GM18505 (cell line): Measurements from ENCODE around the gene SP9.
A peak's percentile ranks its signal among the peaks of the same experiment; 100 is the strongest.

Experiments used
- ATAC-seq: cut with Tn5 transposase; IDR thresholded peaks from one replicate; pipeline ENCODE4 v1.9.1; 2021; ENCODE audit not compliant: unreplicated experiment
- POLR2A ChIP-seq: IDR thresholded peaks from 4 replicates; pipeline ENCODE4 v1.6.1; 2011; ENCODE audit warnings: borderline replicate concordance; ENCODE audit not compliant: insufficient read depth, insufficient read length; ENCODE audit errors: extremely low read depth

SP9 gene

DNA sequence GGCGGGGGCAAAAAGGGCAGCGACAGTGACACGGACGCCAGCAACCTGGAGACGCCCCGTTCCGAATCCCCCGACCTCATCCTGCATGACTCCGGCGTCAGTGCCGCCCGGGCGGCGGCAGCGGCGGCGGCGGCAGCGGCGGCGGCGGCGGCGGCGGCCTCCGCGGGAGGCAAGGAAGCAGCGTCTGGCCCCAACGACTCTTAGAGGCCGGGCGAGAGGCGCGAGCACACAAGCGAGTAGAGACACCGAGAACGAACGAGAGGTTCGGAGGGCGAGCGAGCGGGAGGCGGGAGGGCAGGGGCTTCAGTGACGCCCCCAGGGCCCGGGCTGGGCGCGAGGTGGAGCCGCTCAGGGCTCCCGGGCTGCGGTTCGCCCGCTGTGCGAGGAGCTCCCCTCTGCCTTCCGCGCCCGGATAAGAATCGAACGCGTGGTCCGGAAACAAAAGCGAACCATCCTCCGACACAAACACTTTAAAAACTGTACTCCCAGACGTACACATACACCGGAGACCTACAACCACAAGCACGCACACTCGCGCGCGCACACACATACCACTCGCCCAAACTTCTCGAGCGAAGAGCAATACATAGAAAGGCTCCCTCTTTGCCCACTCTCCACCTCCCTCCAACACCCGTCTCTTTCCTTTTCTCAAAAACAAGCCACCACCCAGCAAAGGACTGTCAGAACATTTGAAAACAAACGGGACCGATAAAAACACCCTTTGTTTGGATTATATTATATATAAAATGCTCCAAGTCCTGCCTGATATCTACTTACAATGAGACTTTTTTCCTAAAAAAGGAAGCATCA lies 2.8 kb downstream of the SP9 start:
- TF ChIP-seq POLR2A: no peak
- ATAC-seq: peak; percentile 21

DNA sequence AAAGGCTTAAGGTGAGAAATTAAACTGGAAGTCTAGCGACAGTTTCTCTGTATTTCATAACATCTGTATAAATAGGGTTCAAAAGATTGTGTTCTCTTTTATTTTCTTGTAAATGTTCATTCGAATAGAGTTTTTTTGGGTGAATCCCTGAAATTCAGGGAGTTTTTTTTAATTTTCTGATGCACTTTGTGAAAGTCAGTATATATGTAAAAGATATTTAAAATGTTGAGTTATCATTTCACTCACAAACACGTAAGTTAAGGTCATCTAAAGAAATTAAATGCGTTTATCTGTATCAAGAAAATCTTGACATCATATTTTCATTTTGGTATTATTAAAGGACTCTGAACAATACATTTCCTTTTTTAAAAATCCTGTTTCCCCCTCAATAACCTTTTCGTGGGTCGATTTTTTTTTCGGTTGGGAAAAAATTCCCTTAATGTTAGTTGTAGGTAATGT lies 3.4 kb downstream of the SP9 start:
- TF ChIP-seq POLR2A: no peak
- no peak for ATAC-seq

DNA sequence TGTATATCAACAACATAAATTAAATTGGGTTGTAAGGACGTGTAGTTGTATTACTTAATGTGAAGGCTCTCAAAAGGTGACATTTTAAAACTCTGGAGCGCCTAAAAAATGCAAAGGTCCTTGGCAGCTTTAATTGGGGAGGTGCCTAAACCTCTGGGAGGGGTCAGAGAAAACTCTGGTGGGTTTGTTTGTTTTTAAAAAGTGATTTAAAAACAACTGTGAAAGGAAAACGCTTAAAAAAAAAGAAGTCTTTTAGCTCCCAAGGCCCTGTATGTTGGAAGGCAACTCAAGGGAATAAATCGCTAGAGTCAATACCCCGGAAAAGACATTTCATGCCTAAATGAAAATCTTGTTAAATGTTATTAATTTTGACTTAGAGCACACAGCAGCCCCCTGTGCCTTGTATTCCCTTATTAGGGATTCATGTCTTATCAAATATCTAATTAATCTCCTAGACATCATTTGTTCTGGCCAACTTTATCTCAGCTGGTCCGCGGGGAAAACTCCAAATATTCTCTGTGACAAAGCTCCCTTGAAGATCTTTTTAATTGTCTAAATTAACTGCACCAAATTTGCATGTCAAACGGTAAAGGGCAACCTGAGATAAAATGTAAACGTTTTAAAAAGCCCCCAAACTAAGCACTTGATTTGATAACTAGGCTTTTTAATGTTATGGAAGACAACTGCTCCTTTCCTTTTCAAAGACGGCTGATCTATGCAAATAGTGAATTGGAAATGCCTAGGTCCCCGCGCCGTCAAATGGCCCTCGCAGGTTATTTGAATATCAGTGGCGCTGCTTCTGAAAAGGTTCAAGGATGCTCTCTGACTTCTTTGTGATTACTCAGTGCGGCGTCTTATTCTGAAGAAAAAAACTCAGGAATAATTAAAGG lies 4.2 kb downstream of the SP9 start:
- TF ChIP-seq POLR2A: no peak
- ATAC-seq: no peak

DNA sequence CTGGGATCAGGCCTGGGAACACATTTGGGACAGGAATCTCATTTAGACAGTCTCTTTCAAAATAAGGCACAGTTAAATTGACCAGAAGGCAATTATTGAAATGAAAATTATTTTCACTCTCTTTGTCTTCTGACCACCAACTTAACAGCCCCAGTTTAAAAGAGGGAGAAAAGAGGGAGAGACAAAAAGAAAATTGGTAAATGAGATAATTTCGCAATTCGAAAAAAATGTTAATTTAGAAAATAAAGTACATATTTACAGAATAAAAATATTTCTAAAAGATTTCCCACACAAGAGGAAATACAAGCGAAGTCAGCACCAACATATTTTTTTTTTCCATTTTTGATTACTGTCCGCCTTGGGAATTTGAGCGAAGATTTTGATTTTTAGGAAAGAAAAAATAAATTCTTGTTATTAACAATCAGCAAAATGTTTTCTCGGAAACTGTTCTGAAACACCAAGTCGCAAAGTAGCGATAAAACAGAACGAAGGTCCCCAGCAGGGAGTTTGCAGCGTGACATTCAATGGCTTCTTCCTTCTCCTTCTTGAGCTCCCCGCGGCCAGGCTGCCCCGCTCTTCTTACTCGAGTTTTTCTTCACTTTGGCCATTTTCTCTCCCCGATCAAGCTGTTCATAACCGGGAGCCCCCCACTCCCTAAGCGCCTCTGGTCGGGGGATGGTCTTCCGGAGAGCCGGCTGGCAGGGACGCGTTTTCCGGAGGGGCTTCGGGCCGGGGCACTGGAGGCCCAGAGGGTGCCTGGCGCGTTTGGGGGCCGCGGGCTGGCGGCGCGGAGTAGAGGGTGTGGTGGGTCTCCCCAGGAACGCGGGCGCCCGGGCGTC lies 5.0 kb downstream of the SP9 start:
- ATAC-seq: no peak
- TF ChIP-seq POLR2A: no peak

DNA sequence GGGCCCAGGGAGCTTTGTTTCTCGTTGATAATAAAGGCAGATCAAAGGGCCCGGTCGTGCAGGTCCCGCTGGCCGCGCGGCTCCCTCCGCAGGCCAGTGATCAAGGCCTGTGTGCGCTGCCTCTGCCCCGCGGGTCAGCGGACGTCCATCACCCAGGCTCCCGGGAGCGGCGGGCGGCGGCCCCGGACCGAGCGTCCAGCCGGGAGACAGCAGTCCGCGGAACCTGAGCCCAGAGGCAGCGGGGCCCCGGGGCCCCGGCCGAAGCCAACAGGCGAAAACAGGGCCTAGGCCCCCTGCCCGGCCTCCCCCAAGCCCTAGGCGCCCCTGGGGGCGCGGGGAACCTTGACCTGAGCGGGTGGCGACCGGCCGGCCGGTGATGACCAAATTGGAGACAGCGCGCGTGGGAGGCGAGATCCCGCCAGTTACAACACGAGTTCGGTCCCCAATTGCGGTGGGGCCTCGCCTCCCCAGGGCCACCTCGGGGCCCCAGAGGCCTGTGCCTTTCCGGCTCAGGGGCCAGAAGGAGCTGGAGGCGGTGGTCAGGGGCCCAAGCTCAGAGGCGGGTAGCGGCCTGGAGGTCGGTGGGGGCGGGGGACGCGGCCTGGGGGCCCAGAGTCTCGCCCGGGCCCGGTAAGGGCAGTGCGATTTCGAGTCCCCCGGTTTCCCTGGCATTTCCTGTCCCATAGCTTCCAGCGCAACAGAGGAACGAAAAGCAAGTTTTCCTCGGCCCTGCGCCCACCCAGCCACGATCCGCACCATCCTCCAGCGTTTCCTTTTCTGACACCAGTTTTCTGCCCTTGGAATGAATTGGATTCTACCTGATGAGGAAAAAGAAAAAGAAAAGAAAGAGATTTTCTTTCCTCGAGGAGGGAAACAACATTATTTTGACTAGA lies 5.9 kb downstream of the SP9 start:
- no peak for ATAC-seq
- TF ChIP-seq POLR2A: no peak

DNA sequence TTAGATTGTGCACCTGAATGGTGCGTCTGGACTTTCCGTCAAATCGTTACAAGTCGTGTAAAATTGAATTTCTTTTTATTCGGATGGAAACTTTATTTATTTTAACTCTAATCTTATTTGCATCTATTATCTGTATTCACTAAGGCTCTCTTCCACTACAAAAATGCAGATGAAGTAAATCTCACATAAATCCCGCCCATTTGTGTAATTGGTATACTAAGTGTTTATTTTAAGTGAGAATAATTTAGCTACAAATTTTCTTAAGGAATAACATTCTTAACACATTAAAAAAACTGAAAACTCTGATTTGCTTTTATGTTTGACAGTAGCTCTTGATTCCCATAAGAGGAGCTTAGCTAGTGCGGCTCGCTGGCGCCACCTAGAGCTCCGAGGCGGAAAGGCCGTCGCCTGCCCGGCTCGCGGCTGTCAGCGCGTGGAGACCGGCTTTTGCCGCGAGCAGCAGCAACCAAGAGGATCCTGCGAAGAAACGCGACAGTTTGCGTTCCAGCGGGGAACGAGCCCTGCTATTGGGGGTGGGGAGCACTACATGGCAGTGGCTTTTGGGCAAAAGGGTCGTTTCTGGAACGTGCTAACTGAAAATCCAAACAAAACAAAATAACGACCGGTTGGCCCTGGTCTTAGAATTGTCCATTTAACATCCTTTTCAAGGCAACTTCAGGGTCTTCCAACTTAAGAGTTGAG lies 6.7 kb downstream of the SP9 start:
- peak; percentile 49 for ATAC-seq
- no peak for TF ChIP-seq POLR2A

DNA sequence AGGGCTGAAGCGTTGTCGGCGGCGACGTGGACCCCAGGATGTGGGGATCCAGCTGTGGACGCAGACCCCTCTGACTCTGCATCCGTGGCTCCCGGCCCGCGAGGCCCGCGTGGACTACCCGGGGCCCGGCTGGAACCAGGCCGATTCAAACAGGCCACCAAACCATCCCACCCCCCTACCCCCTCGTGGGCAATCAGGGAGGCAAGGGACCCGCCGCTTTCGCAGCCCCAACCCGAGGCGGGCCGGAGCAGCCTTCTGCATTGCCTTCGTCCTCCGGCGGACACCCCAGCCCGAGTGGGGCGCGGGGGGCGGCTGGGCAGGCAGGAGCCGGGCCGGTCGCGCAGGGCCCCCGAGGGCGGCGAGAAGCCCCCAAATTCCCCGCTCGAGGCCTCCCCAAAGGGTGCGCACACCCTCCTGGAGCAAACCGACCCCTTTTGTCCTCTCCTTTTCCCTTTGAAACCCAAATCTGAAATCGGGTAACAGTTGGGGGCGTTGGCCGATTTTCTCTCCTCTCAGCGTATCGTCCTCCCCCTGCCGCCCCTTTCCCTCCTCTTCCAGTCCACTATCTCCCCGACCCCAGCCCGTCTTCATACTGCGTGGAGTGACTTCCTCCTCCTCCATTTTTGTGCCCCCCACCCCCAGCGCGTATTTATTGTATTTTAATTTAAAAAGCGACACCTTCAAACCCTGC lies 7.4 kb downstream of the SP9 start:
- ATAC-seq: no peak
- TF ChIP-seq POLR2A: no peak

DNA sequence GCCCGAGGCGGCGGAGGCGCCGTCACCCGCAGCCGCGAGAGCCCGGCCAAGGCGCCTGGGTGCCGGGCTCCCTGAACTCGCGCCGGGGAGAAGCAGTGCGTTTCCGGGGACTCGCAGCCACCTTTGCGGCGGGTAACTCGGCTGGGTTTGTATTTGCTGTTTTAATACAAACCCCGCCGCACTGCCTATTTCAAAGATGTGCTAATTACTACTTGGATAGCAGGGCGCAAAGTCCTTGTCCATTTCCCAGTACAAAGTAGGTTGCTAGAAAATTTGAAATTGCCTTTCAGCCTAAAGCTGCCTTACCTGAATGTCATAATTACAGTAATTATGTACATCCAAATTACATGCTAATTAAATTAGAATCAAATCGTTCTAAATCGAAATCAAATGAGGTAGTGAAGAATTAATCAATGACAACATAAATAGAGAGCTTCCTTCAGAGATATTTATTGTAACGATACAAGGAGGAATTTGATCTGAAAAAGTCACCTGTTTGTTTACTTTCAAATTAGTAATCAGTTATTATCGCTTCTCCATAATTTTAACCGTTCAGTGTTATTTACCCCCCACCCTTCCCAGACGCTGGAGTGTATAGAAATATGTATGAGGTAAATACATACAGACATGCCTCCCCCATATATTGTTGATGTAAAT lies 8.1 kb downstream of the SP9 start:
- no peak for TF ChIP-seq POLR2A
- no peak for ATAC-seq

DNA sequence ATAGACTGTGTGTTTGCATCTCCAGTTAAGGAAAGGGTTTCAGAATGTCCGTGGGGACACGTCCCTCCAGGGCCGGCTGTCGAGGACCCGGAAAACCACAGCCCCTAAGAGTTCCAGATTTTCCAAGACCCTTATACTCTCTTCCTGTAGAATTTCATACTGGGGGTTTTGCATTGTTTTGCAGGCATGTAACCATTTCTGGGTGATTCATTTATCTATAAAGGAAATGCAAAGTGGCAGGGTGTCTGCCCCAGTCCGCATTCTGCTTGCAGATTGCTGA lies 8.5 kb downstream of the SP9 start:
- ATAC-seq: no peak
- no peak for TF ChIP-seq POLR2A

DNA sequence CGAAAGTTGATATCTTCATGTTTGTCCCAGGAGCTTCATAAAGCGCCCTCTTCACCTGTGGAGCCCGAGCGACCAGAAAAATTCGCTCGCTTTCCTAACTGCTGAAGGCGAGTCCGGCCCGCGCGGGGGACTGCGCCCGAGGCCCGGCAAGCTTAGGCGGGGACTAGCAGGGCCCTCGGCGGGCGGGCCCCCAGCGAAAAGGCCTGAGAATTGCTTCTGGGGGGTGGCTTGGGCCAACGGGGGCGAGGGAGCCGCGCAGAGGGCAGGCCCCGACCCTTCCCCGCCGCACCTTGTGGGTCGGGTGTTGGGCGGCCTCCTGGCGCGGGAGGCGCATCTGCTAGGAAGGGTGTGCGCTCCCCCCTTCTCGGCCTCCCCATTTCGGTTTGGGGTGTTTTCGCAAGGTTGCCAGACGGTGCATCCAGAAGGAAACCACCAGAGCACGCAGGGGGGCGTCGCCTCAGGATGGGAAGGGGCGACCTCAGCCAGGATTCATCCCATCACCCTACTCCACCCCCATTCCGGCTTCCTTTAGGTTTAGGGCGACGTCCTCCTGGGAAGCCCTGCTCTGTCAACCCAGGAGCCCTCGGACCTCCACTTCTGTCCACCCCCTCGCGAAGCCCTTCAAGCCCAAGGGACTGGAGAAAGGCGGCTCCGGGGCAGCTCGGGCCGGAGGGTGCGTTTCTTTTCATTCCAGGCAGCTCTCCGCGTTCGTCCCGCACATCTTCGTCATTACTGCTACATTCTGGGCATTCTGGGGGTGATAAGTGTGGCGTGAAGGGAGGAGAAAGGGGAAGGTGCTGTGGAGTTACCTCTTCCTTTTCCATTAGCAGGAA lies 9.1 kb downstream of the SP9 start:
- ATAC-seq: no peak
- TF ChIP-seq POLR2A: no peak
